Measurements from ENCODE around the gene RENBP. TPM values are rescaled to one million over a fixed set of nuclear protein-coding genes. Genes with fewer than 3 reads are reported as not detected.

RENBP gene
- total and polyA plus RNA-seq, 4 experiments from 2014 or later, result 0.65 to 21.3 (median 17.2) TPM; not detected in 1

GRCh38 chrX:153913701-153914100 lies 30.7 kb downstream of the RENBP start:
- no peak overlapping the region for H3K4me3 Mint-ChIP-seq
- Histone ChIP-seq H3K27me3 (ENCODE audit: insufficient read depth, low read length) (no peaks in the 10 kb centered on the region), H3K4me3 (ENCODE audit: low read length in 2 of 2) (no peak overlapping the region), H3K36me3 (ENCODE audit: insufficient read depth, low read length) (peaks cover 16% of the 10 kb centered on the region), H3K9me3 (ENCODE audit: control insufficient read depth in 1 of 2, low read length in 2 of 2) (no peaks in the 10 kb centered on the region), H3K4me1 (ENCODE audit: insufficient read depth, low read length) (peaks cover 6% of the 10 kb centered on the region), H3K27ac (ENCODE audit: low read depth, low read length) (no peak overlapping the region)
- POLR2A ChIA-PET (ENCODE audit: partially characterized antibody), result interaction anchor here (13.7 kb wide), 1 partner anchor 9 kb away, joined by 222 read pairs; the partner anchor contains the start of gene ARHGAP4
- peaks cover 3 to 7% (median 6%) of the 10 kb centered on the region in 4 donors for H3K4me1 Mint-ChIP-seq
- no peaks in the 10 kb centered on the region for H3K27me3 Mint-ChIP-seq
- CTCF ChIA-PET (ENCODE audit: partially characterized antibody), result no interaction called here
- H3K36me3 Mint-ChIP-seq, result peaks cover 18 to 30% of the 10 kb centered on the region in 2 donors
- intact Hi-C loops (cut with micrococcal nuclease), result no loop called here
- no peak for DNase-seq
- H3K27ac Mint-ChIP-seq, result peak overlapping the region in 3 of 7 donors; percentile 22 to 37 (median 24)
- peaks cover 0 to 2% (median 0%) of the 10 kb centered on the region in 8 donors for H3K9me3 Mint-ChIP-seq

- Histone ChIP-seq H3K27ac (ENCODE audit: low read depth, low read length) (no peak overlapping the region), H3K27me3 (ENCODE audit: insufficient read depth, low read length) (no peaks in the 10 kb centered on the region), H3K4me3 (ENCODE audit: low read length in 2 of 2) (no peak overlapping the region), H3K9me3 (ENCODE audit: control insufficient read depth in 1 of 2, low read length in 2 of 2) (no peaks in the 10 kb centered on the region), H3K4me1 (ENCODE audit: insufficient read depth, low read length) (peaks cover 6% of the 10 kb centered on the region), H3K36me3 (ENCODE audit: insufficient read depth, low read length) (peaks cover 12% of the 10 kb centered on the region)
- H3K27ac Mint-ChIP-seq, result no peak overlapping the region
- no peak for DNase-seq
- no peak overlapping the region for H3K4me3 Mint-ChIP-seq
- intact Hi-C loops (cut with micrococcal nuclease), result no loop called here
- peaks cover 0 to 2% (median 0%) of the 10 kb centered on the region in 8 donors for H3K9me3 Mint-ChIP-seq
- H3K36me3 Mint-ChIP-seq, result peaks cover 18 to 30% of the 10 kb centered on the region in 2 donors
- peaks cover 3 to 7% (median 6%) of the 10 kb centered on the region in 4 donors for H3K4me1 Mint-ChIP-seq
- H3K27me3 Mint-ChIP-seq, result no peaks in the 10 kb centered on the region
- ChIA-PET POLR2A (ENCODE audit: partially characterized antibody) (interaction anchor here (13.7 kb wide), 1 partner anchor 10 kb away, joined by 222 read pairs; the partner anchor contains the start of gene ARHGAP4), CTCF (ENCODE audit: partially characterized antibody) (interaction anchor here (1.6 kb wide), 1 partner anchor 12 kb away, joined by 6 read pairs; no protein-coding TSS in a partner anchor)
Observed at GRCh38 chrX:153913211-153913610, 31.2 kb downstream of the RENBP start.

- CTCF ChIA-PET (ENCODE audit: partially characterized antibody), result interaction anchor here (0.6 to 1.6 kb wide), 2 partner anchors 13 to 15 kb away, joined by 3 to 6 read pairs; no protein-coding TSS in a partner anchor
- peaks cover 18 to 22% of the 10 kb centered on the region in 2 donors for H3K36me3 Mint-ChIP-seq
- Histone ChIP-seq H3K4me3 (ENCODE audit: low read length in 2 of 2) (no peak overlapping the region), H3K36me3 (ENCODE audit: insufficient read depth, low read length) (peaks cover 8% of the 10 kb centered on the region), H3K4me1 (ENCODE audit: insufficient read depth, low read length) (peaks cover 6% of the 10 kb centered on the region), H3K27me3 (ENCODE audit: insufficient read depth, low read length) (no peaks in the 10 kb centered on the region), H3K27ac (ENCODE audit: low read depth, low read length) (no peak overlapping the region), H3K9me3 (ENCODE audit: control insufficient read depth in 1 of 2, low read length in 2 of 2) (no peaks in the 10 kb centered on the region)
- DNase-seq, result no peak
- intact Hi-C loops (cut with micrococcal nuclease), result no loop called here
- POLR2A ChIA-PET (ENCODE audit: partially characterized antibody), result interaction anchor here (1.2 to 13.7 kb wide), 2 partner anchors 8 to 11 kb away, joined by 4 to 222 read pairs; partner anchors contain the start of gene ARHGAP4
- peak overlapping the region in 6 of 7 donors; percentile 37 to 91 (median 66) for H3K27ac Mint-ChIP-seq
- peaks cover 3 to 7% (median 6%) of the 10 kb centered on the region in 4 donors for H3K4me1 Mint-ChIP-seq
- no peak overlapping the region for H3K4me3 Mint-ChIP-seq
- peaks cover 0 to 2% (median 0%) of the 10 kb centered on the region in 8 donors for H3K9me3 Mint-ChIP-seq
- no peaks in the 10 kb centered on the region for H3K27me3 Mint-ChIP-seq
Observed at GRCh38 chrX:153911798-153912197, 32.6 kb downstream of the RENBP start.

- Mint-ChIP-seq H3K4me3 (no peak overlapping the region), H3K36me3 (peaks cover 9 to 13% of the 10 kb centered on the region in 2 donors), H3K4me1 (peaks cover 4 to 16% (median 10%) of the 10 kb centered on the region in 4 donors), H3K27ac (no peak overlapping the region), H3K27me3 (no peaks in the 10 kb centered on the region), H3K9me3 (peaks cover 0 to 2% (median 0%) of the 10 kb centered on the region in 8 donors)
- no peaks in the 10 kb centered on the region for H3K27me3 ChIP-seq (ENCODE audit: insufficient read depth, low read length)
- DNase-seq, result no peak
- H3K36me3 ChIP-seq (ENCODE audit: insufficient read depth, low read length), result peaks cover 8% of the 10 kb centered on the region
- intact Hi-C loops (cut with micrococcal nuclease), result no loop called here
- POLR2A ChIA-PET (ENCODE audit: partially characterized antibody), result interaction anchor here (13.7 kb wide), 1 partner anchor 12 kb away, joined by 222 read pairs; the partner anchor contains the start of gene ARHGAP4
- H3K27ac ChIP-seq (ENCODE audit: low read depth, low read length), result no peak overlapping the region
- peaks cover 6% of the 10 kb centered on the region for H3K4me1 ChIP-seq (ENCODE audit: insufficient read depth, low read length)
- no peaks in the 10 kb centered on the region for H3K9me3 ChIP-seq (ENCODE audit: control insufficient read depth in 1 of 2, low read length in 2 of 2)
- CTCF ChIA-PET (ENCODE audit: partially characterized antibody), result no interaction called here
- no peak overlapping the region for H3K4me3 ChIP-seq (ENCODE audit: low read length in 2 of 2)
Observed at GRCh38 chrX:153910446-153910845, 34.0 kb downstream of the RENBP start.

- Histone ChIP-seq H3K4me3 (ENCODE audit: low read length in 2 of 2) (no peak overlapping the region), H3K9me3 (ENCODE audit: control insufficient read depth in 1 of 2, low read length in 2 of 2) (no peaks in the 10 kb centered on the region), H3K27me3 (ENCODE audit: insufficient read depth, low read length) (no peaks in the 10 kb centered on the region), H3K4me1 (ENCODE audit: insufficient read depth, low read length) (peaks cover 9% of the 10 kb centered on the region), H3K36me3 (ENCODE audit: insufficient read depth, low read length) (peaks cover 8% of the 10 kb centered on the region), H3K27ac (ENCODE audit: low read depth, low read length) (no peak overlapping the region)
- CTCF ChIA-PET (ENCODE audit: partially characterized antibody), result no interaction called here
- intact Hi-C loops (cut with micrococcal nuclease), result loop anchor here (5.0 kb wide), 1 partner anchor 37 kb away; no protein-coding TSS in a partner anchor
- no peaks in the 10 kb centered on the region for H3K27me3 Mint-ChIP-seq
- POLR2A ChIA-PET (ENCODE audit: partially characterized antibody), result interaction anchor here (0.6 to 13.7 kb wide), 2 partner anchors 12 to 13 kb away, joined by 4 to 222 read pairs; partner anchors contain the start of gene ARHGAP4
- H3K4me3 Mint-ChIP-seq, result no peak overlapping the region
- peaks cover 4 to 17% (median 10%) of the 10 kb centered on the region in 4 donors for H3K4me1 Mint-ChIP-seq
- no peak for DNase-seq
- no peak overlapping the region for H3K27ac Mint-ChIP-seq
- H3K9me3 Mint-ChIP-seq, result peaks cover 0 to 2% (median 0%) of the 10 kb centered on the region in 8 donors
- H3K36me3 Mint-ChIP-seq, result peaks cover 9 to 13% of the 10 kb centered on the region in 2 donors
Observed at GRCh38 chrX:153909980-153910360, 34.5 kb downstream of the RENBP start.

GRCh38 chrX:153909024-153909979 lies 35.1 kb downstream of the RENBP start:
- intact Hi-C loops (cut with micrococcal nuclease), result loop anchor here (5.0 kb wide), 1 partner anchor 38 kb away; no protein-coding TSS in a partner anchor
- ChIA-PET CTCF (ENCODE audit: partially characterized antibody) (interaction anchor here (4.3 kb wide), 1 partner anchor 38 kb away, joined by 12 read pairs; no protein-coding TSS in a partner anchor), POLR2A (ENCODE audit: partially characterized antibody) (interaction anchor here (0.6 to 13.7 kb wide), 2 partner anchors 12 to 13 kb away, joined by 4 to 222 read pairs; partner anchors contain the start of gene ARHGAP4)
- Mint-ChIP-seq H3K27ac (no peak overlapping the region), H3K36me3 (peaks cover 9 to 13% of the 10 kb centered on the region in 2 donors), H3K4me3 (no peak overlapping the region), H3K9me3 (peaks cover 0 to 2% (median 0%) of the 10 kb centered on the region in 8 donors), H3K4me1 (peaks cover 7 to 22% (median 12%) of the 10 kb centered on the region in 4 donors), H3K27me3 (no peaks in the 10 kb centered on the region)
- peaks cover 16% of the 10 kb centered on the region for H3K4me1 ChIP-seq (ENCODE audit: insufficient read depth, low read length)
- H3K27ac ChIP-seq (ENCODE audit: low read depth, low read length), result no peak overlapping the region
- no peaks in the 10 kb centered on the region for H3K27me3 ChIP-seq (ENCODE audit: insufficient read depth, low read length)
- peaks cover 8% of the 10 kb centered on the region for H3K36me3 ChIP-seq (ENCODE audit: insufficient read depth, low read length)
- no peaks in the 10 kb centered on the region for H3K9me3 ChIP-seq (ENCODE audit: control insufficient read depth in 1 of 2, low read length in 2 of 2)
- DNase-seq, result no peak
- H3K4me3 ChIP-seq (ENCODE audit: low read length in 2 of 2), result no peak overlapping the region
